Ishikawa (cell line): ENCODE data around the gene SF3B3.
A peak's percentile ranks its signal among the peaks of the same experiment; 100 is the strongest.

Source experiments
- CEBPB ChIP-seq: IDR thresholded peaks from 2 replicates; pipeline ENCODE4 v1.6.1; 2012
- CREB1 ChIP-seq: IDR thresholded peaks from 2 replicates; pipeline ENCODE4 v1.6.1; 2012; ENCODE audit warnings: low read depth
- EGR1 ChIP-seq: IDR thresholded peaks from 2 replicates; pipeline ENCODE4 v1.6.1; 2012
- EP300 ChIP-seq: IDR thresholded peaks from 2 replicates; pipeline ENCODE4 v1.6.1; 2012; ENCODE audit warnings: borderline replicate concordance
- FOXM1 ChIP-seq: IDR thresholded peaks from 2 replicates; pipeline ENCODE4 v1.6.1; 2012; ENCODE audit warnings: low read depth, borderline replicate concordance
- NFIC ChIP-seq: IDR thresholded peaks from 2 replicates; pipeline ENCODE4 v1.6.1; 2012
- RAD21 ChIP-seq: IDR thresholded peaks from 2 replicates; pipeline ENCODE4 v1.6.1; 2012; ENCODE audit warnings: low read depth
- TAF1 ChIP-seq: IDR thresholded peaks from 2 replicates; pipeline ENCODE4 v1.6.1; 2012; ENCODE audit warnings: low read depth, mild to moderate bottlenecking
- TCF12 ChIP-seq: IDR thresholded peaks from 2 replicates; pipeline ENCODE4 v1.6.1; 2012; ENCODE audit warnings: low read depth
- TEAD4 ChIP-seq: IDR thresholded peaks from 2 replicates; pipeline ENCODE4 v1.6.1; 2012
- YY1 ChIP-seq: IDR thresholded peaks from 2 replicates; pipeline ENCODE4 v1.6.1; 2012; ENCODE audit warnings: low read depth
- ZBTB7A ChIP-seq: IDR thresholded peaks from 2 replicates; pipeline ENCODE4 v1.6.1; 2012; ENCODE audit warnings: low read depth
- TF ChIP-seq, protein P1 (sequence below): IDR thresholded peaks from 2 replicates; pipeline ENCODE4 v1.6.1; 2012
- TF ChIP-seq, protein P2 (sequence below): IDR thresholded peaks from 2 replicates; pipeline ENCODE4 v1.6.1; 2012; ENCODE audit warnings: low read depth, mild to moderate bottlenecking
- TF ChIP-seq, protein P3 (sequence below): IDR thresholded peaks from 2 replicates; pipeline ENCODE4 v1.6.1; 2012

Gene SF3B3

DNA sequence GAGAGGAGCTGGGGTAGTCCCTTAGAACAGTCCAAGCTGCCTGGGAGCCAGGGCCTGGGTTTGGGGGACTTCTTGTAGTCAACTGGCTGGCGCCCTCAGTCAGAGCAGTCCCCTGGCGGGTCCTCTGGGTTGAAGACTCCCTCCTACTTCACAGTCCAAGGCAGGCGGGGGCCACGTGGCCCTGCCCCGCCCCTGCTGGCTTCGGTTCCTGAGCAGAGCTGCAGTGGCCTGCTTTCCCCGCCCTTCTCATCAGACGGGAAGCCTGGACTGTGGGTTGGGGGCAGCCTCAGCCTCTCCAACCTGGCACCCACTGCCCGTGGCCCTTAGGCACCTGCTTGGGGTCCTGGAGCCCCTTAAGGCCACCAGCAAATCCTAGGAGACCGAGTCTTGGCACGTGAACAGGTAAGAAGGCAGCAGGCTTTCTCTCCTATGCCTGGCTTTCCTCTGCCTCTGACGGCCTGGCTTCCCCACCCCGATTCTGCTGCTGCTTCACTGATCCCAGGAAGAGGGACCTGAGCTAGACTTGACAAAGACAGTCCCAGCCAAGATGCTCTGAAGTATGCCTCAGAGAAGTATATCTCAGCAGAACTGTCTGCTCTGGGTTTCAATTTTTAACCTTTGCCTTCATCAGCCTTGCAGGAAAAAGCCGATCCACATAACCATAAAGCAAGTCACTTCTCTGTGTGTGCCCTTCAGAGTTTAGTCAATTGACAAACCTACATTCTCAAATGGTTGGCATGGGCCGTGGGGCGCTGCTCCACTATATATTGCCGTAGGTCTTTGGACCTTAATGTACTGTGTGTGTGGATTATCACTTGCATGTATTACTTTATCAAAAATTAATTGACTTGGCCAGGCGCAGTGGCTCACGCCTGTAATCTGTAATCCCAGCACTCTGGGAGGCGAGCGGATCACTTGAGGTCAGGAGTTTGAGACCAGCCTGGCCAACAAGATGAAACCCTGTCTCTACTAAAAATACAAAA lies 56.3 kb downstream of the SF3B3 start:
- no peak for TF ChIP-seq EP300
- peak; percentile 34; the same call in 1 of the 2 replicates for TF ChIP-seq NFIC
- TF ChIP-seq EGR1: no peak
- TF ChIP-seq, protein P1, sequence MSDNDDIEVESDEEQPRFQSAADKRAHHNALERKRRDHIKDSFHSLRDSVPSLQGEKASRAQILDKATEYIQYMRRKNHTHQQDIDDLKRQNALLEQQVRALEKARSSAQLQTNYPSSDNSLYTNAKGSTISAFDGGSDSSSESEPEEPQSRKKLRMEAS: peak; percentile 81
- TF ChIP-seq FOXM1: no peak
- TF ChIP-seq TEAD4: no peak
- TF ChIP-seq, protein P2, sequence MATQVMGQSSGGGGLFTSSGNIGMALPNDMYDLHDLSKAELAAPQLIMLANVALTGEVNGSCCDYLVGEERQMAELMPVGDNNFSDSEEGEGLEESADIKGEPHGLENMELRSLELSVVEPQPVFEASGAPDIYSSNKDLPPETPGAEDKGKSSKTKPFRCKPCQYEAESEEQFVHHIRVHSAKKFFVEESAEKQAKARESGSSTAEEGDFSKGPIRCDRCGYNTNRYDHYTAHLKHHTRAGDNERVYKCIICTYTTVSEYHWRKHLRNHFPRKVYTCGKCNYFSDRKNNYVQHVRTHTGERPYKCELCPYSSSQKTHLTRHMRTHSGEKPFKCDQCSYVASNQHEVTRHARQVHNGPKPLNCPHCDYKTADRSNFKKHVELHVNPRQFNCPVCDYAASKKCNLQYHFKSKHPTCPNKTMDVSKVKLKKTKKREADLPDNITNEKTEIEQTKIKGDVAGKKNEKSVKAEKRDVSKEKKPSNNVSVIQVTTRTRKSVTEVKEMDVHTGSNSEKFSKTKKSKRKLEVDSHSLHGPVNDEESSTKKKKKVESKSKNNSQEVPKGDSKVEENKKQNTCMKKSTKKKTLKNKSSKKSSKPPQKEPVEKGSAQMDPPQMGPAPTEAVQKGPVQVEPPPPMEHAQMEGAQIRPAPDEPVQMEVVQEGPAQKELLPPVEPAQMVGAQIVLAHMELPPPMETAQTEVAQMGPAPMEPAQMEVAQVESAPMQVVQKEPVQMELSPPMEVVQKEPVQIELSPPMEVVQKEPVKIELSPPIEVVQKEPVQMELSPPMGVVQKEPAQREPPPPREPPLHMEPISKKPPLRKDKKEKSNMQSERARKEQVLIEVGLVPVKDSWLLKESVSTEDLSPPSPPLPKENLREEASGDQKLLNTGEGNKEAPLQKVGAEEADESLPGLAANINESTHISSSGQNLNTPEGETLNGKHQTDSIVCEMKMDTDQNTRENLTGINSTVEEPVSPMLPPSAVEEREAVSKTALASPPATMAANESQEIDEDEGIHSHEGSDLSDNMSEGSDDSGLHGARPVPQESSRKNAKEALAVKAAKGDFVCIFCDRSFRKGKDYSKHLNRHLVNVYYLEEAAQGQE: no peak
- no peak for TF ChIP-seq RAD21
- TF ChIP-seq, protein P3, sequence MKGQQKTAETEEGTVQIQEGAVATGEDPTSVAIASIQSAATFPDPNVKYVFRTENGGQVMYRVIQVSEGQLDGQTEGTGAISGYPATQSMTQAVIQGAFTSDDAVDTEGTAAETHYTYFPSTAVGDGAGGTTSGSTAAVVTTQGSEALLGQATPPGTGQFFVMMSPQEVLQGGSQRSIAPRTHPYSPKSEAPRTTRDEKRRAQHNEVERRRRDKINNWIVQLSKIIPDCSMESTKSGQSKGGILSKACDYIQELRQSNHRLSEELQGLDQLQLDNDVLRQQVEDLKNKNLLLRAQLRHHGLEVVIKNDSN: peak; percentile 83
- TF ChIP-seq CEBPB: no peak
- TF ChIP-seq ZBTB7A: no peak
- TF ChIP-seq CREB1: no peak
- no peak for TF ChIP-seq TAF1
- TF ChIP-seq TCF12: 0 out of 2 replicates have a peak, but pooled peaks have one; percentile 14
- no peak for TF ChIP-seq YY1

DNA sequence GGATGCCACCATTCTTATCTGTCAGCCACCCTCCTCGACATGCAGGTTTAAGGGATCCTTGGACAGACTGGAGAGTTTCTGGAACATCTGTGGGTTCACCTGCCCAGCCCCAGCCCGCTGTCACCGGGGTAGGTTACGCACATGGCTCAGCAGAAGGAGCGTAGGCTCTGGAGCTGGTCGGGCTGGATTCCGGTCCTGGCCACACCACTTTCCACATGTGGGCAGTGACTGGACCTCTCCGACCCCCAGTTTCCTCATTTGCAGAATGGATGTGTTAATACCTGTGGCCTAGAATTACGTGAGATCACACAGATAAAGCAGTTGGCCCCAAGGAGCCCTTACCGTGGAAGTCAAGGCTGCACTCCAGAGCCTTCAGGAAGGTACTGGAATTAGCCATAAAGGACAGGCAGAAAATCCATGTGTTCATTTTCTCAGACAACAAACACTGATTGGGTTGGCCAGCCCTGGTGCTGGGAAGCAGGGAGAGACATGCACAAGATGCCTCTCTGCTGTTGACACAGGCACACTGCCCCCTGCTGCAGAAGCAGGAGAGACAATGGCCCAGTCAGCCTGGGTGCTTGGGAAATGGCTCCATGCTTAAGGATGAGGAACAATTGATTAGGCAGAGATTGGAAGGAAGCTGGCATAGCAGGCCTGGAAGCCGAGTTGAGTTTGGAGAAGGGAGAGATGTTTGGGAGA lies 58.8 kb downstream of the SF3B3 start:
- TF ChIP-seq CREB1: no peak
- peak; percentile 32; the same call in 1 of the 2 replicates for TF ChIP-seq RAD21

DNA sequence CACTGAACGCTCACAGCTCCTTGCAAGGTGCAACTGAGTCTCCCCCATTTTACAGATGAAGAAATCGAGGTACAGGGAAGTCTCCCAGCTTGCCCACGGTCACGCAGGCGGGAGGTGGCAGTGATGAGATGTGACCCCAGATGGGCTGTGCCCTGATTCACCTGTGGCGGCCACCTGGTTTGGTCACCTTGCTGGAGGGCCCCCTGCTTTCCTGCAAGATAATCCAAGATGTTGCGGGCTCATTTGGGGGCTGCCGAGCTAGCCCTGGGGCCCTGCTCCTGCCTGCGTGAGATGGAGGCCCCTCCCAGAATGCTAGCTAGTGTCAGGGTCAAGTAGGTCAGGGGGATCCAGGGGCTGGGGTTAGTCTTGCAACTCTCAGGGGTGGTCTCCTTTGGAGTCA lies 63.1 kb downstream of the SF3B3 start:
- TF ChIP-seq TCF12 (no peak), EP300 (no peak), NFIC (no peak), ZBTB7A (no peak), CREB1 (no peak), FOXM1 (no peak), TAF1 (no peak), RAD21 (no peak), EGR1 (no peak), YY1 (no peak), CEBPB (no peak), TEAD4 (no peak)
- TF ChIP-seq, protein P2: no peak
- TF ChIP-seq, protein P3: no peak
- TF ChIP-seq, protein P1: no peak

DNA sequence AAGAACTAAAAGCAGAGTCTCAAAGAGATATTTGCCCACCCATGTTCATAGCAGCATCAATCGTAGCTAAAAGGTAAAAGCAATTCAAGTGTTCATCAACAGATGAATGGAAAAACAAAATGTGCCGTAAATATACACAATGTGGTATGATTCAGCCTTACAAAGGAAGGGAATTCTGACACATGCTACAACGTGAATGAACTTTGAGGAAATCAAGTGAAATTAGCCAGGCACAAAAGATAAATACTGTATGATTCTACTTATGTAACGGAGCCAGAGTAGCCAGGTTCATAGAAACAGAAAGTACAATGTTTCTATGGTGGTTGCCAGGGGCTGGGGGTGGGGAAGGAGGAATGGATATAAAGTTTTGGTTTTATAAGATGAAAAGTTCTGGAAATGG lies 64.9 kb downstream of the SF3B3 start:
- TF ChIP-seq CEBPB: no peak
- TF ChIP-seq TEAD4: no peak
- no peak for TF ChIP-seq RAD21

DNA sequence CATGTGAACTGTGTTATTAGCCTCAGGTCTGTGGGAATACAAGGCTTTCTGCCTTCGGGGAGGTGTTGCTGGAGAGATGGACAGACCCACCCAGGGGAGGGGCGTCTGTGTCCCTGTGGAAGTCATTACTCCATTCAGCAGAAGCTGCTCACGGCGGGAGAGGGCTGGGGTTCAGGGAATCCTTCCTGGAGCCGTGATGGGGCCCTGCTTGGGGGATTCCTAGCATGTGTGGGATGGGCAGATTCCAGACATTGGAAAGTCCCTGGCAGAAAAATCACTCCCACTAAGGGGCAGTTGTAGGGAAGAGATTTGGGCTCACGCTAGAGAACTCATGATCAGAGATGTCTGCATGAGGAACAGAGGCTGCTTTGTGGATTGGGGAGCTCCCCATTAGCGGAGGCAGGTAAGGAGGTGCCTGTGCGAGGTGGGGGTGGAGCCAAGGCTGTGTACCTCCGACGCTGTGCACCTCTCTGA lies 66.4 kb downstream of the SF3B3 start:
- TF ChIP-seq TEAD4 (no peak), TAF1 (no peak), NFIC (no peak), RAD21 (no peak), FOXM1 (no peak)
- TF ChIP-seq, protein P2: no peak
